Activated naive CD8-positive, alpha-beta T cell treated with anti-CD3 and anti-CD28 coated beads, Interleukin-2, amount 50 U/mL, for 24 hours (primary cell): ENCODE results near the gene ACTR5.

Experiments used
- ATAC-seq: fragments of 150-1000 bp; cut with Tn5 transposase; one replicate; pipeline ENCODE4 v1.10.0; 2021
- DNase-seq: peaks from one replicate; pipeline ENCODE4 v3.0.0; 2021
- H3K27ac Mint-ChIP-seq: one replicate; pipeline ENCODE4 v1.8.0; 2021; ENCODE audit warnings: mild to moderate bottlenecking, mixed read lengths
- H3K27me3 Mint-ChIP-seq: one replicate; pipeline ENCODE4 v1.8.0; 2021; ENCODE audit warnings: mixed read lengths
- H3K36me3 Mint-ChIP-seq: one replicate; pipeline ENCODE4 v1.8.0; 2021; ENCODE audit warnings: low read depth, mixed read lengths
- H3K4me1 Mint-ChIP-seq: one replicate; pipeline ENCODE4 v1.8.0; 2021; ENCODE audit warnings: mixed read lengths
- H3K4me3 Mint-ChIP-seq: one replicate; pipeline ENCODE4 v1.8.0; 2021; ENCODE audit warnings: mild to moderate bottlenecking, moderate library complexity, mixed read lengths
- H3K9me3 Mint-ChIP-seq: one replicate; pipeline ENCODE4 v1.8.0; 2021; ENCODE audit warnings: mixed read lengths

Gene ACTR5

DNA sequence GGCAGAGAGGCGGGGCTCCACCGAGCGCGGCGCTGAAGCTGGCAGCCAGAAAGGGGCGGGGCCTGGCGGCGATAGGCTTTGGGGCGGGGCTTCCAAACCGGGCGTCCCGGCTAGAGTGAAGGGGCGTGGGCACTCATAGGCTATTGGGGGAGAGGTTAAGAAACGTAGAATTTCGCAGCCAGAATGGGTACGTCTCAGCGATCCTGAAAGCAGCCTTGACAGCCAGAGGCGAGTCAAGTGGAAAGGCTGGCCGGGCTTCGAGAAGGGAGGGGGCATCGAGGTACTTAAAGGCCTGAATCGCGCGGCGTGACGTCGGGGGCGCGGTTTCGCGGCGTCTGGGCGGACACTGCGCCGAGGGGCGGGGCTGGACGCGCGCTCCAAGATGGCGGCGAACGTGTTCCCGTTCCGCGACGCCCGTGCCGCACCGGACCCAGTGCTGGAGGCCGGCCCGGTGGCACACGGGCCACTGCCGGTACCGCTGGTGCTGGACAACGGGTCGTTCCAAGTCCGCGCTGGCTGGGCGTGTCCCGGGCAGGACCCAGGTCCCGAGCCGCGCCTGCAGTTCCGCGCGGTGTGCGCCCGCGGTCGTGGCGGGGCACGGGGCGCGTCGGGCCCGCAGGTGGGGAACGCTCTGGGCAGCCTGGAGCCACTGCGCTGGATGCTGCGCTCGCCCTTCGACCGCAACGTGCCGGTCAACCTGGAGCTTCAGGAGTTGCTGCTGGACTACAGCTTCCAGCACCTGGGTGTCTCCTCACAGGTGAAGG lies at the start of gene ACTR5:
Gene ACTR5, plus strand, starts transcription at position 364 of the 764 bp plus-strand sequence. Its CDS starts 19 bp downstream, at position 383.
- peaks cover 11% of the 10 kb centered on the region for H3K36me3 Mint-ChIP-seq

DNA sequence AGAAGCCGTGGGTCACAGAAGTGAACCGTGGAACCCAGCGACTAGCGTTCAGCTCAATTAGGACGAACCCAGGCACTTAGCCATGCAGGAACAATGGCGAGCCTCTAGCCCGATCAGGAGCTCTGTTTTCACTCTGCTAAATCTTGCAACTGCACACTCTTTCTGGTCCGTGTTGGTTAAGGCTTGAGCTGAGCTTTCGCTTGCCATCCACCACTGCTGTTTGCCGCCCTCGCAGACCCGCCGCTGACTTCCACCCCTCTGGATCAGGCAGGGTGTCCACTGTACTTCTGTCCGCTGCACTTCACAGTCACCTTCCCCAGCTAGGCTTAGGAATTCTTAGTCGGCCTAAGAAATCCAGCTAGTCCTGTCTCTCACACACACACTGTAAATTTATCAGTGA lies 49.7 kb upstream of the ACTR5 start:
- Mint-ChIP-seq H3K27me3 (peaks cover 10% of the 10 kb centered on the region), H3K27ac (no peak overlapping the region), H3K4me1 (no peaks in the 10 kb centered on the region), H3K4me3 (no peak overlapping the region), H3K9me3 (no peaks in the 10 kb centered on the region), H3K36me3 (no peaks in the 10 kb centered on the region)
- DNase-seq = no peak
- ATAC-seq = no peak

More for the DNA sequence above, at the start of gene ACTR5:
- Mint-ChIP-seq H3K27ac (peak within 1 kb of the TSS; percentile 96), H3K9me3 (no peaks in the 10 kb centered on the region), H3K27me3 (no peaks in the 10 kb centered on the region), H3K4me1 (peaks cover 22% of the 10 kb centered on the region), H3K4me3 (peak within 1 kb of the TSS; percentile 91)
- ATAC-seq (peak; percentile 85), DNase-seq (peak; percentile 99)

DNA sequence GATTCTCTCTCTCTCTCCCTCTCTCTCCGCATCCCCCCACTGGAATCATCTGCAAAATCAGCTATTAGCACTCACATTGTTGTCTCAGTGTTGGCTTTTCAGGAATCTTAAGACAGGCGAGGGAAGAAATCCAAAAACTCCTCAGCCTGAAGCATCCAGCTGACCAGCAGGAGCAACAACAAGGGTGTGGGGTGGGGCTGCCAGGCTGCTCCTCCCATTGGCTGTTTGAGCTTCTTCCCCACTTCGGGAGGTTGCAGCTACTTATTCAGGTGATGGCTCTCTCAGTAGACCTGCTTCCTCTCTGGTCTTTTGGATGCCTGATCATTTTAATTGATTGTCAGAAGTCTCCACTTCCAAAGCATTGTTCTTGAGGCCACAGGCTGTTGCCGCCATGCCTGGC lies 48.1 kb upstream of the ACTR5 start:
- Mint-ChIP-seq H3K4me3 (no peak overlapping the region), H3K27me3 (peaks cover 12% of the 10 kb centered on the region), H3K4me1 (no peaks in the 10 kb centered on the region), H3K9me3 (no peaks in the 10 kb centered on the region), H3K27ac (no peak overlapping the region), H3K36me3 (no peaks in the 10 kb centered on the region)
- ATAC-seq (no peak), DNase-seq (no peak)

DNA sequence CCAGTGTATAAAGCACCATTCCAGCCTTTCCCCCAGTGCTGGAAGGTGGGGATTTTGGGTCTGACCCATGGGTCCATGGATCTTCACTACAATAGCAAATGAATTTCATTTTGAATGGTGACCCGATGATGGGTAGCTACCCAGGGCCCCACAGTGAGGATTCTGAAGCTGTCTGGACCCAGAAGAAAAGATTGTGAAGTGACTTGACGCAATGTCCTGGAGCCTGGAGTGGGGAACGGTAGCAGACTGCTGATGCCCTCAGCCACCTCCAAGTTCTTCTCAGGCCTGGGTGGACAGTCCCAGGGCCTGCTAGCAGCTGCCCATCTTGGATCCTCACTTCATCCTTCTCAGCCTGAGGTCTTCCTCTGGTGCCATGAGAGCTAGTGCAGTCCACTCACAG lies 47.3 kb upstream of the ACTR5 start:
- ATAC-seq (no peak), DNase-seq (no peak)
- H3K36me3 Mint-ChIP-seq = no peaks in the 10 kb centered on the region
- H3K27me3 Mint-ChIP-seq = peaks cover 12% of the 10 kb centered on the region
- H3K27ac Mint-ChIP-seq = no peak overlapping the region
- H3K4me1 Mint-ChIP-seq = no peaks in the 10 kb centered on the region
- H3K9me3 Mint-ChIP-seq = no peaks in the 10 kb centered on the region
- no peak overlapping the region for H3K4me3 Mint-ChIP-seq

DNA sequence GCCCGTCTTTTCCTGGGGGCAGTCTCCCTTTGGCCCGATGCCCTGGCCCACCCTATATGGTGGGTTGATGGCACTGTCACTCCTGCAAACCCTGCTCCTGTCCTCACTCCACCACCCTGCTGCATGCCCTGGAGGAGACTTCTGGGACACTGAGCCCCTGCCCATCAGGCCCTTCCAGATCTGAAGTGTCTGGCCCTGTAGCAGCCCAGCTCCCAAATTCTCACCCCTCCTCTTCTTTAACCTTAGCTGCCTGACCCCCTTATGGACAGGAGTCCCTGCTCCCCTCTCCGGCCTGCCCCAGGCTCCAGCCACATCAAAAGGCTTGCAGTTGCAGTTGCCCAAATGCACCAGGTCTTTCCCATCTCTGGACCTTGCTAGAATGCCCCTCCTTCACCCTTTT lies 44.7 kb upstream of the ACTR5 start:
- DNase-seq (no peak), ATAC-seq (no peak)
- H3K4me1 Mint-ChIP-seq = no peaks in the 10 kb centered on the region
- no peaks in the 10 kb centered on the region for H3K9me3 Mint-ChIP-seq
- no peaks in the 10 kb centered on the region for H3K36me3 Mint-ChIP-seq
- H3K4me3 Mint-ChIP-seq = no peak overlapping the region
- H3K27ac Mint-ChIP-seq = no peak overlapping the region
- peaks cover 17% of the 10 kb centered on the region for H3K27me3 Mint-ChIP-seq

DNA sequence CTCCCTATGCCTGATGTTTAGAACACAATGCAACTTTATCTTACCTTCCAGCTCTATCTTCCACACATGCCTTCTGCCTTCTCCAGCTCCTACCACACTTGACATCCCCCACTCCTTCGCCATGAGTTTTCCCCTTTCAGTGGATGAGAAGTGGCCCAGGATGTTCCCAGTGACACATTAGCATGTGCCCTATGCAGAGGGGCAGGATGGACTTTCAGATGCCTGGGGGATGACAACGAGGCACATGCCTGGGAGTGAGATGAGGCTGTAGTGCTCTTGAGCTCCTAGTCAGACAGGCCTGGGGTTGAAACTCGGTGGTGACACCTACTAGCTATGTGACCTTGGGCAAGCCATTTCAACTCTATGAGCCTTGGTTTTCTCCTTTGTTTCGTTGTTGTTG lies 44.1 kb upstream of the ACTR5 start:
- ATAC-seq = no peak
- DNase-seq = no peak
- no peak overlapping the region for H3K27ac Mint-ChIP-seq
- H3K36me3 Mint-ChIP-seq = no peaks in the 10 kb centered on the region
- no peaks in the 10 kb centered on the region for H3K9me3 Mint-ChIP-seq
- H3K4me3 Mint-ChIP-seq = no peak overlapping the region
- peaks cover 18% of the 10 kb centered on the region for H3K27me3 Mint-ChIP-seq
- H3K4me1 Mint-ChIP-seq = no peaks in the 10 kb centered on the region

DNA sequence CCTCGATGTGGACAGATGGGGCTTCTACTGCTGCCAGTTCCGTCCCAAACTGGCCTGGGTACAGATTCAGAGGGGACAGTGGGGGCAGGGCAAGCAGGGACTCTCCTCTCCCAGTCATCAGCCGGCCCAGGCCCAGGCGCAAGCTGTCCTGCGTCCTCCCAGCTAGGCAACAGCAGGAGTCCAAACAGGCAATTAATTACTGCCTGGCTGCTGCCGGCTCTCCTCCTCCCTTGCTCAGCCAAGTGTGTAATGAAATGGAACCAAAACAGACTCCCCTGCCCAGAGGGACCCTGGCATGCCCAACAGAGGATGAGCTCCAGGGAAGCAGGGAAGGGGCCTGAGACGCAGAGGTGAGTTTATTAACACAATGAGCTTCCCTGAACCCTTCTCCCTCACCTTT lies 41.8 kb upstream of the ACTR5 start:
- DNase-seq (no peak), ATAC-seq (no peak)
- Mint-ChIP-seq H3K27me3 (peaks cover 24% of the 10 kb centered on the region), H3K36me3 (no peaks in the 10 kb centered on the region), H3K4me1 (no peaks in the 10 kb centered on the region), H3K9me3 (no peaks in the 10 kb centered on the region), H3K27ac (no peak overlapping the region), H3K4me3 (no peak overlapping the region)

DNA sequence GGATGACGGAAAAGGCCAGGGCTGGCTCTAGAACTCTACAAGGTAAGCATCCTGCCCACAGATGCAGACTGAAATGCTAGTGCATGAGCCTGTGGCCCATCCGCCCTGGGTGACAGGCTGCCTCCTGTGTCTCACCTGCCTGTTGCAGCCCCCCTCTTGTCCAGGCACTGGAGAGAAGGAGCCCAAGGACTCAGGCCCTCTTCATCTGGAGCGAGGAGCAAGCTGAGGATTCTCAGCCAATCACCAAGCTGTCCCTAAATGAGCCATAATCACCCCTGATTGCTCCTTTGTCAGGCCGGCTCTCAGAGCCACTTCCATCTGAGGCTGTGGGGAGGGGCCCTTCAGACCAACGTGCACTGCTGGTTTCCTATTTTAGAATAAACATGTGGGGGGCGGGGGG lies 34.0 kb upstream of the ACTR5 start:
- no peak for DNase-seq
- Mint-ChIP-seq H3K27ac (no peak overlapping the region), H3K36me3 (no peaks in the 10 kb centered on the region), H3K9me3 (no peaks in the 10 kb centered on the region), H3K4me1 (no peaks in the 10 kb centered on the region), H3K4me3 (no peak overlapping the region), H3K27me3 (peaks cover 42% of the 10 kb centered on the region)
- no peak for ATAC-seq

DNA sequence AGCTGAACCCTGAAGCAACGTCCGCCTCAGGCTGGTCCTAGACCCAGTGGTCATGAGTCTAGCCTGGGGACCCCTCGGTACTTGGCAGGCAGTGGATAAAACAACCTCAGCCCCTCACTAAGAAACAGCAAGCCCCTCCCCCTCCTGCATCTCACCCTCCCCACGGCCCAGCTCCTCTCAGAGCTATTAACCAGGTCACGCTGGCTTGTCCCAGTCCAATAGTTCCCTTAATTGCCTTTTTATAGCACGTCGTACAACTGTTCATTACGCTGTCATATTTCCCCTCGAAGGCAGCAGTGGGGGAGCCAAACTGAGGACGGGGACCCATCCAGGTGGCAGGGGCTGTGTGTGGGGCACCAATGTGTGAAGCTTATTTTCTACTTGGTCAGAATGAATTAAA lies 32.6 kb upstream of the ACTR5 start:
- Mint-ChIP-seq H3K27me3 (peaks cover 51% of the 10 kb centered on the region), H3K36me3 (no peaks in the 10 kb centered on the region)
- ATAC-seq = no peak

DNA sequence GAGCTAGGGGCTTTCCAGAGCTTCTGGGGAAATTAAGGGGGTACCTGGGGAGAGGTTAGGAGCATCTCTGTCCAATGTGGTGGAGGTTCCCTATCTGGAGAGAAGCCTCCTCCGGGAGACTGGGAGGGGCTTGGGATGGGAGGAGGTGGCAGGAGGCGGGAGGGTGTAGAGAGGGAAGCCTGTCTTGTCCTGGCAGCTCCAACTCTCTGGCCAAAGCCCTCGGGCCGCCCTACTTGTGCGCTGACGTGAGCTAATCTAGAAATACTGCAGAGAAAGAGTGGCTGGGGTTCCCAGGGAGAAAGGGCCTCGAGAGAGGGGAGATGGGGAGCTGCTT lies 25.6 kb upstream of the ACTR5 start:
- Mint-ChIP-seq H3K9me3 (no peaks in the 10 kb centered on the region), H3K4me1 (peaks cover 33% of the 10 kb centered on the region), H3K27ac (no peak overlapping the region), H3K27me3 (peaks cover 86% of the 10 kb centered on the region), H3K4me3 (no peak overlapping the region), H3K36me3 (no peaks in the 10 kb centered on the region)
- DNase-seq (no peak), ATAC-seq (no peak)

More for the DNA sequence above, 32.6 kb upstream of the ACTR5 start:
- no peaks in the 10 kb centered on the region for H3K4me1 Mint-ChIP-seq
- H3K9me3 Mint-ChIP-seq = no peaks in the 10 kb centered on the region
- H3K27ac Mint-ChIP-seq = no peak overlapping the region
- no peak overlapping the region for H3K4me3 Mint-ChIP-seq
- DNase-seq = no peak

DNA sequence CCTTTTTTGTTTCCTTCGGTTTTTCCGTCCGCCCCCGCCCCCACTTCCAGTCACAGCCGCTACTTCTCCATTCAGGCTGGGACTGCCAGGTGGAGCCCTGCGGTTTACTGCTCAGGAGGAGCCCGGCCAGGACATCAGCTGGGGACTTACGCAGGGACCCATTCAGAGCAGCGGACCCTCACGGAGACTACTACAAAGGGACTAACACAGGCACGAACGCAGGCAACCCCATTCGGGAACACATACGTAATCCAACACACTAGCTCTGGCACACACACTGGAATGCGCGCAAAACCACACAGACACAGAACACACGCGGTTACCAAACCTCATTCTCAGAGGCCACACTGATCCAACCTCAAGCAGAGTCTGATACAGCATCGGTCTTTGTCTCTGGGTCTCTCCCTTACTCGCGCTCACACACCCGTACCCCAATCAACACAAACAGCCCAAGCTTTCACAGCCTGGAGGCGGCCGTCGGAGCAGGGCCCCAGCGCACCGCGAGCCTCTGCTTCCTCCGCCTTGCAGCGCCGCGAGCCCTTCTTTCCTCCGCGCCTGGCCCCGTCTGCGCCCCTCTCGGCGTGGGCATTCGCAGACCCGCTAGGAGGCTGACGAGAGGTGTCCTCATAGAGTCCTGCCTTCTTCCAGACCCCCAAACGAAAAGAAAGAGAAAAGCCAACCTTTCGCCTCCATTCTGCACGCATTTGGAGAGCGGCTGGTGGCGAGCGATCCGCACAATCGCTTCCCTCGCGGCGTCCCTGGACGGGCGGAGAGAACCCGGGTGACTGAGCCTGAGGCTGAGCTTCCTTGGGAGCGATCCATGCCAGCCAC lies 25.0 kb upstream of the ACTR5 start:
- Mint-ChIP-seq H3K27ac (no peak overlapping the region), H3K9me3 (no peaks in the 10 kb centered on the region), H3K4me1 (peaks cover 39% of the 10 kb centered on the region), H3K4me3 (peak overlapping the region; percentile 16), H3K27me3 (peaks cover 88% of the 10 kb centered on the region), H3K36me3 (no peaks in the 10 kb centered on the region)
- ATAC-seq = peak; percentile 5
- peak; percentile 11 for DNase-seq

DNA sequence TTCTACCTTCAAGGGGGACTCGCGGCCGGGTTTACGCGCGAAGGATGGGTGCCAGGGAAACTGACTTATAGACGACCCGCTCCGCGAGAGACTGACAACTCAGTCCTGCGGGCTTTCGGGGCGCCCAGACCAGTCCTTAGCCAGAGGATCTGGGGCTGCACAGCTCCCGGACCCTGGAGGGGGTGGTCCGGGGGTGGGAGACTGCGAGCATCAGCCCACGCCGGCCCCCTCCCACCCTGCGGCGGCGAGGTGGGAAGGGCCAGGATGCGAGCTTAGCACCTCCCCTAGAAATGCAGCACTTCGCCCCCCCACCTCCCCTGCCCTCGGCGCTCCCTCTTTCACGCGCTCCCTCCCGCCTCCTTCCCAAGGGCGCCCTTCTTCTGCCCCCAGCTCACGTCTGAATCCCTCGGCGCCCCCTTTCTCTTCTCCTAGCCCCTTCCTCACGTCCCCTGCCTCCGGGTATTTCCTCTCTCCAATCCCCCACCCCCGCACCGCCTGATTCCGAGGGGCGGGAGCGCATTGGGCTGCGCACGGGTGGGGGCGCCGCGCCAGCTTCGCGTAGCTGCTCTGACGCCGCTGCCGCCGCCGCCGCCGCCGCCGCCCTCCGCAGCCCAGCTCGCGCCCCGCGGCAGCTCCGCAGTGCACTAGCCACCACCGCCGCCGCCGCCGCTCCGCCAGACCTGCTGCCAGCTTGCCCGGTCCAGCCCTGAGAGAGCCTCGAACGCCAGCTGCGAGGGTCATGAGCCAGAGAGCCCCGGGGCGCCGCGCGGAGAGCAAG lies 24.2 kb upstream of the ACTR5 start, which contains the start of gene SLC32A1:
Gene SLC32A1, plus strand, starts transcription at position 639 of the 778 bp plus-strand sequence. CDS start 239 bp downstream, outside the sequence.
- Mint-ChIP-seq H3K27ac (no peak within 1 kb of the TSS), H3K4me1 (peaks cover 45% of the 10 kb centered on the region), H3K9me3 (no peaks in the 10 kb centered on the region), H3K4me3 (peak within 1 kb of the TSS; percentile 21), H3K27me3 (peaks cover 88% of the 10 kb centered on the region), H3K36me3 (peaks cover under 1% of the 10 kb centered on the region)
- ATAC-seq (no peak), DNase-seq (peak; percentile 8)

DNA sequence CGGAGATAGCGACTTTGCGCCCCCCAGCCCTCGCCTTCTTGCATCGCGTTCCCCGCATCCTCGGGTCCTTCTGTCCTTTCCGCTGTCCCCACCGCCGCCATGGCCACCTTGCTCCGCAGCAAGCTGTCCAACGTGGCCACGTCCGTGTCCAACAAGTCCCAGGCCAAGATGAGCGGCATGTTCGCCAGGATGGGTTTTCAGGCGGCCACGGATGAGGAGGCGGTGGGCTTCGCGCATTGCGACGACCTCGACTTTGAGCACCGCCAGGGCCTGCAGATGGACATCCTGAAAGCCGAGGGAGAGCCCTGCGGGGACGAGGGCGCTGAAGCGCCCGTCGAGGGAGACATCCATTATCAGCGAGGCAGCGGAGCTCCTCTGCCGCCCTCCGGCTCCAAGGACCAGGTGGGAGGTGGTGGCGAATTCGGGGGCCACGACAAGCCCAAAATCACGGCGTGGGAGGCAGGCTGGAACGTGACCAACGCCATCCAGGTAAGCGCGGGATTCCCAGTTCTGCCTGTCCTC lies 23.6 kb upstream of the ACTR5 start:
- Mint-ChIP-seq H3K36me3 (peaks cover 3% of the 10 kb centered on the region), H3K4me1 (peaks cover 52% of the 10 kb centered on the region), H3K27ac (no peak overlapping the region), H3K4me3 (no peak overlapping the region), H3K27me3 (peaks cover 92% of the 10 kb centered on the region), H3K9me3 (no peaks in the 10 kb centered on the region)
- DNase-seq = no peak
- ATAC-seq = no peak

DNA sequence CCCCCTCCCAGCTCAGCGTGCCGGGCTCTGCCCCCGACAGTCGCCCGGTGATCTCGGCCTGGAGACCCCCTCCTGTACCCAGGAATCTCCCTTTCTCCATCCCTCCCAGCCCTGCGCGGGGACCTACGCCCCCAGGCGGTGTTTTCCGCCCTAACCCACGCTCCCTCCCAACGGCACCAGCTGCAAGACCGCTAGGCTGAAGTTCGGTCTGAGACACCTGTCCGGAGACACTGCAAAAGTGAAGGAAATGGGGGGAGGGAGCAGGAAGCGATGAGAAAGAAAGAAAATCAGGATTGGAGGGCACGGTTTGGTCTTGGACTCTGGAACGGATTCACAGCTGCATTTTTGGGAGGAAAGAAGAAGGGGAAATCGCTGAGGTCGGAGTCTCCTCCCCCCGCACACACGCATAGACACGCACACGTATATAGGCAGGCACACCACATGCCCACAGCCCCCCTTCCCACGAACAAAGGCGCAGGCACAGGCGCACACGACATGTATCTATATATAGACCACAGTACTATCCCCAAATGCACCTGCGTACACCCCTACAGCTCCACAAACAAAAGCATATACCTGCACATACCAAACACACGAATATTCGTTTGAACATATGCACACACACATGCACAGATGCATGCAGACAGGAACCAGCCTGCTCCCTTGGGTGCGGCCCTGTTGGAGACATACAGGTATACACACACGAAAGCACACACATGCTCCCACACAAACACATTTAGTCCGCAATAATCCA lies 22.9 kb upstream of the ACTR5 start:
- peaks cover 92% of the 10 kb centered on the region for H3K27me3 Mint-ChIP-seq
- H3K9me3 Mint-ChIP-seq = no peaks in the 10 kb centered on the region
- peaks cover 3% of the 10 kb centered on the region for H3K36me3 Mint-ChIP-seq
- DNase-seq = no peak
- H3K27ac Mint-ChIP-seq = peak overlapping the region; percentile 43
- peaks cover 58% of the 10 kb centered on the region for H3K4me1 Mint-ChIP-seq
- H3K4me3 Mint-ChIP-seq = peak overlapping the region; percentile 21
- no peak for ATAC-seq
